GM12891 (cell line): ENCODE results near the gene CCL16.

Source experiments
- PAX5 ChIP-seq: IDR thresholded peaks from 2 replicates; pipeline ENCODE4 v1.6.1; 2011; ENCODE audit warnings: low read length, moderate library complexity, mild to moderate bottlenecking; ENCODE audit not compliant: insufficient read depth, severe bottlenecking
- POLR2A ChIP-seq: IDR thresholded peaks from 2 replicates; pipeline ENCODE4 v1.6.1; 2011; ENCODE audit warnings: low read depth, low read length, control low read depth
- POLR2AphosphoS5 ChIP-seq: IDR thresholded peaks from 2 replicates; pipeline ENCODE4 v1.6.1; 2011; ENCODE audit warnings: low read depth, low read length, control low read depth
- POU2F2 ChIP-seq: IDR thresholded peaks from 2 replicates; pipeline ENCODE4 v1.6.1; 2011; ENCODE audit warnings: low read depth, mild to moderate bottlenecking, control low read depth, low read length, moderate library complexity
- TAF1 ChIP-seq: IDR thresholded peaks from 2 replicates; pipeline ENCODE4 v1.6.1; 2011; ENCODE audit warnings: low read depth, low read length, control low read depth

- TF ChIP-seq POLR2AphosphoS5 (no peak), POLR2A (no peak), PAX5 (no peak), TAF1 (no peak), POU2F2 (no peak)
Observed at GRCh38 chr17:36014946-36015345, 33.6 kb upstream of the CCL16 start.
